Psoas muscle (tissue), 8 donors: ENCODE results near the gene C11orf52. TPM values are rescaled to one million over a fixed set of nuclear protein-coding genes. Genes with fewer than 3 reads are reported as not detected.

Experiments
- ATAC-seq, 4 donors: fragments of 200-7000 bp; cut with Tn5 transposase; one replicate each; pipeline ENCODE4 v1.9.1; 2020; ENCODE audit warnings: moderate library complexity in 3 of 4, mild to moderate bottlenecking in 2 of 4
- DNase-seq, 2 donors: peaks; one replicate each; pipeline ENCODE4 v3.0.0-alpha.2; 2020
- H3K27ac ChIP-seq: fragments of 200-600 bp; one replicate; pipeline ENCODE4 v1.8.0; 2022
- H3K27me3 ChIP-seq, 3 donors: fragments of 200-600 bp in 1 of 3; one replicate each; pipeline versions ENCODE4 v1.6.1 to v1.8.0; 2013 to 2022; ENCODE audit warnings: low read length in 2 of 3, mild to moderate bottlenecking in 2 of 3, moderate library complexity in 1 of 3; ENCODE audit not compliant: insufficient read depth in 3 of 3
- H3K36me3 ChIP-seq, 2 donors: fragments of 200-600 bp in 1 of 2; one replicate each; pipeline versions ENCODE4 v1.6.1 to v1.8.0; 2013 to 2022; ENCODE audit warnings: low read depth in 1 of 2, mild to moderate bottlenecking in 1 of 2, moderate library complexity in 1 of 2; ENCODE audit not compliant: insufficient read depth in 1 of 2
- H3K4me1 ChIP-seq: fragments of 200-600 bp; one replicate; pipeline ENCODE4 v1.8.0; 2022
- H3K4me3 ChIP-seq: fragments of 200-600 bp; one replicate; pipeline ENCODE4 v1.8.0; 2022; ENCODE audit warnings: mild to moderate bottlenecking
- H3K9me3 ChIP-seq: fragments of 200-600 bp; one replicate; pipeline ENCODE4 v1.8.0; 2022
- CTCF ChIP-seq: fragments of 200-600 bp; IDR thresholded peaks from one replicate; pipeline ENCODE4 v1.8.0; 2022; ENCODE audit warnings: antibody characterized with exemption
- WGBS, 3 donors: extraction: QIAGEN DNeasy Blood & Tissue Kit; methylation state at CpG; one replicate each; pipeline versions ENCODE4 v1.1.6 to v1.1.7; 2013; 5-methylcytosine and 5-hydroxymethylcytosine counted together
- intact Hi-C, 2 donors: fragments of 100-400 bp; cut with DNase I; formaldehyde crosslinking; loops; one replicate each; pipeline versions ENCODE4 v1.11.0 to v1.14.2; 2022
- polyA plus RNA-seq, 3 donors: library from polyadenylated mRNA; stranded (reverse); fragments of 200-250 nt; gene quantifications; one replicate each; pipeline ENCODE4 v1.2.3, GENCODE V29; 2013
- total RNA-seq, 4 donors: library from RNA; stranded (reverse); fragmentation: NEBNext Ultra II Directional in 2 of 4; extraction: Animal tissue kit (Norgen Biotek cat#: 25700) in 2 of 4; gene quantifications; one replicate each; pipeline versions ENCODE4 v1.2.1 to v1.2.4, GENCODE V29; 2021 to 2023
- donor health status: healthy with polysubstance abuse.
- donor health status: DM: no; HTN: no; CAD: no; lungs with moderate emphysema.
- donor health status: Bipolar disorder and iron deficiency.
- donor health status: healthy.
- donor health status: DM: yes; HTN: yes; CAD: no.
- donor health status: DM: no; HTN: no; CAD: no.
- donor health status: DM: no; HTN: no; CAD: no.
- donor health status: DM: yes; HTN: yes; CAD: no.

The C11orf52 gene
- total and polyA plus RNA-seq, 7 donors = 1.0 to 24.5 (median 7.0) TPM

GRCh38 chr11:111975076-111975806, 56.5 kb downstream of the C11orf52 start:
- peaks cover 20% of the 10 kb centered on the region for H3K4me1 ChIP-seq
- TF ChIP-seq CTCF = no peak
- intact Hi-C loops = loop anchor here in 1 of 2 donors (5.0 kb wide), 1 partner anchor 98 kb away; the partner anchor contains the start of genes CFAP68 and FDXACB1

GRCh38 chr11:111976119-111976766, 57.5 kb downstream of the C11orf52 start:
- Histone ChIP-seq H3K9me3 (no peaks in the 10 kb centered on the region), H3K27ac (peak overlapping the region; percentile 85), H3K4me1 (peaks cover 20% of the 10 kb centered on the region), H3K4me3 (peak overlapping the region; percentile 89), H3K36me3 (peaks cover 0 to 21% of the 10 kb centered on the region in 2 donors), H3K27me3 (no peaks in the 10 kb centered on the region)
- ATAC-seq (peak; percentile 17 to 49 (median 26)), DNase-seq (no peak)
- WGBS, 3 donors = 63 to 75% (median 67%) methylated on average over 7 of the region's 7 CpGs
- intact Hi-C loops = loop anchor here in 1 of 2 donors (5.0 kb wide), 1 partner anchor 99 kb away; the partner anchor contains the start of genes CFAP68 and FDXACB1
- no peak for TF ChIP-seq CTCF

More at GRCh38 chr11:111975076-111975806, 56.5 kb downstream of the C11orf52 start:
- Histone ChIP-seq H3K36me3 (peaks cover 0 to 15% of the 10 kb centered on the region in 2 donors), H3K4me3 (no peak overlapping the region), H3K27me3 (no peaks in the 10 kb centered on the region), H3K9me3 (no peaks in the 10 kb centered on the region), H3K27ac (peak overlapping the region; percentile 44)
- ATAC-seq = peak in 2 of 4 donors; percentile 20 to 39
- no peak for DNase-seq
- 52 to 69% (median 62%) methylated on average over 2 of the region's 2 CpGs for WGBS, 3 donors

Other genes starting within 250 kb of the C11orf52 start
- 10 to 100 TPM in 3 of 4 donors, 1 to 10 TPM in 1; 8.1 to 18.8 (median 14.0) TPM for gene PPP2R1B, start 152.5 kb upstream of the C11orf52 start, total RNA-seq
- 10 to 100 TPM in 1 of 3 donors, 1 to 10 TPM in 2; 6.6 to 10.7 (median 8.7) TPM for gene PPP2R1B, start 152.5 kb upstream of the C11orf52 start, polyA plus RNA-seq
- gene ALG9, start 47.3 kb upstream of the C11orf52 start, total RNA-seq = 10 to 100 TPM; 12.8 to 20.3 (median 16.0) TPM
- 10 to 100 TPM in 2 of 3 donors, 1 to 10 TPM in 1; 9.6 to 21.9 (median 11.4) TPM for gene ALG9, start 47.3 kb upstream of the C11orf52 start, polyA plus RNA-seq
- under 1 TPM; 0.65 to 0.99 (median 0.85) TPM for gene FDXACB1, start 39.7 kb upstream of the C11orf52 start, total RNA-seq
- gene FDXACB1, start 39.7 kb upstream of the C11orf52 start, polyA plus RNA-seq = 1 to 10 TPM in 1 of 3 donors, under 1 TPM in 2; 0.45 to 1.1 (median 0.57) TPM
- 10 to 100 TPM in 2 of 4 donors, 1 to 10 TPM in 2; 6.6 to 17.7 (median 11.8) TPM for gene CFAP68, start 39.4 kb upstream of the C11orf52 start, total RNA-seq
- 1 to 10 TPM; 4.4 to 7.6 (median 4.8) TPM for gene CFAP68, start 39.4 kb upstream of the C11orf52 start, polyA plus RNA-seq
- over 10,000 TPM in 2 of 4 donors, 1,000 to 10,000 TPM in 2; 5,216 to 12,187 (median 10,501) TPM for gene CRYAB, start 7.1 kb upstream of the C11orf52 start, total RNA-seq
- over 10,000 TPM in 1 of 3 donors, 1,000 to 10,000 TPM in 2; 4,737 to 11,496 (median 9,489) TPM for gene CRYAB, start 7.1 kb upstream of the C11orf52 start, polyA plus RNA-seq
- gene HSPB2, start 6.2 kb upstream of the C11orf52 start, total RNA-seq = 10 to 100 TPM; 20.2 to 40.4 (median 27.2) TPM
- 10 to 100 TPM; 23.6 to 55.5 (median 25.0) TPM for gene HSPB2, start 6.2 kb upstream of the C11orf52 start, polyA plus RNA-seq
- gene DIXDC1, start 18.4 kb downstream of the C11orf52 start, total RNA-seq = 10 to 100 TPM in 2 of 4 donors, 1 to 10 TPM in 2; 4.5 to 12.9 (median 9.6) TPM
- gene DIXDC1, start 18.4 kb downstream of the C11orf52 start, polyA plus RNA-seq = 1 to 10 TPM; 1.4 to 4.9 (median 2.6) TPM
- 100 to 1,000 TPM in 1 of 4 donors, 10 to 100 TPM in 3; 61.2 to 167 (median 87.7) TPM for gene DLAT, start 106.5 kb downstream of the C11orf52 start, total RNA-seq
- gene DLAT, start 106.5 kb downstream of the C11orf52 start, polyA plus RNA-seq = 10 to 100 TPM; 49.8 to 96.8 (median 56.7) TPM
- 1 to 10 TPM in 2 of 4 donors, under 1 TPM in 2; 0.49 to 1.3 (median 0.97) TPM for gene PIH1D2, start 155.1 kb downstream of the C11orf52 start, total RNA-seq
- 1 to 10 TPM; 1.2 to 3.0 (median 1.8) TPM for gene PIH1D2, start 155.1 kb downstream of the C11orf52 start, polyA plus RNA-seq
- 10 to 100 TPM in 2 of 4 donors, 1 to 10 TPM in 2; 9.3 to 13.8 (median 10.8) TPM for gene NKAPD1, start 155.4 kb downstream of the C11orf52 start, total RNA-seq
- 10 to 100 TPM in 1 of 3 donors, 1 to 10 TPM in 2; 8.5 to 21.6 (median 9.0) TPM for gene NKAPD1, start 155.4 kb downstream of the C11orf52 start, polyA plus RNA-seq
- 100 to 1,000 TPM in 1 of 4 donors, 10 to 100 TPM in 3; 86.6 to 105 (median 90.6) TPM for gene TIMM8B, start 167.8 kb downstream of the C11orf52 start, total RNA-seq
- 100 to 1,000 TPM in 2 of 3 donors, 10 to 100 TPM in 1; 84.3 to 152 (median 120) TPM for gene TIMM8B, start 167.8 kb downstream of the C11orf52 start, polyA plus RNA-seq
- 100 to 1,000 TPM; 168 to 264 (median 192) TPM for gene SDHD, start 168.0 kb downstream of the C11orf52 start, total RNA-seq
- gene SDHD, start 168.0 kb downstream of the C11orf52 start, polyA plus RNA-seq = 100 to 1,000 TPM; 219 to 256 (median 234) TPM
- 10 to 100 TPM in 2 of 4 donors, 1 to 10 TPM in 2; 3.0 to 66.4 (median 10.4) TPM for gene IL18, start 245.2 kb downstream of the C11orf52 start, total RNA-seq
- gene IL18, start 245.2 kb downstream of the C11orf52 start, polyA plus RNA-seq = 10 to 100 TPM in 1 of 3 donors, 1 to 10 TPM in 1, under 1 TPM in 1; 0.86 to 13.0 (median 1.2) TPM
- under 1 TPM in 1 of 4 donors, not detected in 3; 0.48 TPM for gene TEX12, start 248.5 kb downstream of the C11orf52 start, total RNA-seq
- under 1 TPM; 0.28 to 0.35 (median 0.33) TPM for gene TEX12, start 248.5 kb downstream of the C11orf52 start, polyA plus RNA-seq